Activated CD8-positive, alpha-beta memory T cell treated with anti-CD3 and anti-CD28 coated beads, Interleukin-2, amount 10 ng/mL, durations not matched to agents 7 days and 5 days (primary cell): ENCODE data around the gene ASB14. TPM values are rescaled to one million over a fixed set of nuclear protein-coding genes. Genes with fewer than 3 reads are reported as not detected.
"Not testable (repeated sequence)": the region's sequence is repeated elsewhere in the genome, so short reads cannot be mapped to it uniquely, and the experiment has no call there.

Experiments
- ATAC-seq: fragments of 150-1000 bp; cut with Tn5 transposase; one replicate; pipeline ENCODE4 v1.10.0; 2021; ENCODE audit warnings: moderate library complexity
- CTCF ChIA-PET: fragments of 350-600 bp; sonication (Branson Sonifier 250); formaldehyde crosslinking; loops from one replicate; lab custom pipeline; 2021; ENCODE audit warnings: antibody characterized with exemption; lab: Charles Lee
- DNase-seq: peaks from one replicate; pipeline ENCODE4 v3.0.0-alpha.2; 2020
- H3K27ac Mint-ChIP-seq: one replicate; pipeline ENCODE4 v1.8.0; 2021; ENCODE audit warnings: mild to moderate bottlenecking, mixed read lengths
- H3K27me3 Mint-ChIP-seq: one replicate; pipeline ENCODE4 v1.8.0; 2021; ENCODE audit warnings: mixed read lengths
- H3K36me3 Mint-ChIP-seq: one replicate; pipeline ENCODE4 v1.8.0; 2021; ENCODE audit warnings: mild to moderate bottlenecking, mixed read lengths
- H3K4me1 Mint-ChIP-seq: one replicate; pipeline ENCODE4 v1.8.0; 2021; ENCODE audit warnings: mixed read lengths
- H3K4me3 Mint-ChIP-seq: one replicate; pipeline ENCODE4 v1.8.0; 2021; ENCODE audit warnings: mild to moderate bottlenecking, moderate library complexity, mixed read lengths
- H3K9me3 Mint-ChIP-seq: one replicate; pipeline ENCODE4 v1.8.0; 2022; ENCODE audit warnings: low read depth, mixed read lengths
- total RNA-seq, 2 experiments: library from RNA; stranded (reverse); gene quantifications; one replicate each; pipeline ENCODE4 v1.2.3, GENCODE V29; 2021

The ASB14 gene
- not detected for total RNA-seq

- H3K4me3 Mint-ChIP-seq: no peak within 1 kb of the TSS
- H3K36me3 Mint-ChIP-seq: no peaks in the 10 kb centered on the region
- H3K27ac Mint-ChIP-seq: no peak within 1 kb of the TSS
- peaks cover 5% of the 10 kb centered on the region for H3K4me1 Mint-ChIP-seq
- CTCF ChIA-PET: interaction anchor here (1.0 kb wide), 1 partner anchor 18 kb away, joined by 3 read pairs; no protein-coding TSS in a partner anchor
- DNase-seq (no peak), ATAC-seq (no peak)
- peaks cover 26% of the 10 kb centered on the region for H3K27me3 Mint-ChIP-seq
- H3K9me3 Mint-ChIP-seq: no peaks in the 10 kb centered on the region
Measured at GRCh38 chr3:57292159-57292896, at the start of gene ASB14. TSS of gene ASB14 (minus strand) at chr3:57292685. CDS start at chr3:57292033, 652 bp downstream.

- ATAC-seq, H3K9me3 Mint-ChIP-seq, H3K27ac Mint-ChIP-seq, CTCF ChIA-PET, DNase-seq, H3K4me3 Mint-ChIP-seq, H3K36me3 Mint-ChIP-seq, H3K4me1 Mint-ChIP-seq: not testable (repeated sequence)
- H3K27me3 Mint-ChIP-seq: peaks cover 41% of the 10 kb centered on the region
Measured at GRCh38 chr3:57339071-57339642, 46.7 kb upstream of the ASB14 start.

GRCh38 chr3:57338272-57339070 is 46.0 kb upstream of the ASB14 start:
- H3K27ac Mint-ChIP-seq, H3K4me1 Mint-ChIP-seq, H3K36me3 Mint-ChIP-seq, DNase-seq, ATAC-seq, H3K9me3 Mint-ChIP-seq, CTCF ChIA-PET, H3K4me3 Mint-ChIP-seq: not testable (repeated sequence)
- H3K27me3 Mint-ChIP-seq: peaks cover 37% of the 10 kb centered on the region

- ATAC-seq (no peak), DNase-seq (no peak)
- no peak overlapping the region for H3K4me3 Mint-ChIP-seq
- no peak overlapping the region for H3K27ac Mint-ChIP-seq
- CTCF ChIA-PET: no interaction called here
- H3K27me3 Mint-ChIP-seq: peaks cover 26% of the 10 kb centered on the region
- no peaks in the 10 kb centered on the region for H3K9me3 Mint-ChIP-seq
- H3K4me1 Mint-ChIP-seq: no peaks in the 10 kb centered on the region
- H3K36me3 Mint-ChIP-seq: no peaks in the 10 kb centered on the region
Measured at GRCh38 chr3:57335283-57335938, 42.9 kb upstream of the ASB14 start.

- CTCF ChIA-PET: no interaction called here
- peaks cover 16% of the 10 kb centered on the region for H3K27me3 Mint-ChIP-seq
- no peak overlapping the region for H3K27ac Mint-ChIP-seq
- no peaks in the 10 kb centered on the region for H3K4me1 Mint-ChIP-seq
- ATAC-seq (no peak), DNase-seq (no peak)
- no peak overlapping the region for H3K4me3 Mint-ChIP-seq
- no peaks in the 10 kb centered on the region for H3K9me3 Mint-ChIP-seq
- no peaks in the 10 kb centered on the region for H3K36me3 Mint-ChIP-seq
Measured at GRCh38 chr3:57331078-57331610, 38.7 kb upstream of the ASB14 start.

- ATAC-seq, H3K36me3 Mint-ChIP-seq, DNase-seq, CTCF ChIA-PET, H3K4me1 Mint-ChIP-seq, H3K27ac Mint-ChIP-seq, H3K9me3 Mint-ChIP-seq, H3K4me3 Mint-ChIP-seq: not testable (repeated sequence)
- H3K27me3 Mint-ChIP-seq: peaks cover 13% of the 10 kb centered on the region
Measured at GRCh38 chr3:57326498-57326897, 34.0 kb upstream of the ASB14 start.

- Mint-ChIP-seq H3K4me3 (no peak overlapping the region), H3K9me3 (no peaks in the 10 kb centered on the region), H3K27ac (no peak overlapping the region), H3K36me3 (no peaks in the 10 kb centered on the region), H3K27me3 (peaks cover 32% of the 10 kb centered on the region), H3K4me1 (no peaks in the 10 kb centered on the region)
- CTCF ChIA-PET: no interaction called here
- DNase-seq (no peak), ATAC-seq (no peak)
Measured at GRCh38 chr3:57314204-57314603, 21.7 kb upstream of the ASB14 start.

- no peak for ATAC-seq
- Mint-ChIP-seq H3K27ac (no peak overlapping the region), H3K4me1 (no peaks in the 10 kb centered on the region), H3K4me3 (no peak overlapping the region), H3K9me3 (no peaks in the 10 kb centered on the region), H3K27me3 (peaks cover 8% of the 10 kb centered on the region), H3K36me3 (no peaks in the 10 kb centered on the region)
- CTCF ChIA-PET: no interaction called here
- no peak for DNase-seq
Measured at GRCh38 chr3:57309769-57310360, 17.4 kb upstream of the ASB14 start.

GRCh38 chr3:57303520-57303919 is 11.0 kb upstream of the ASB14 start:
- ATAC-seq, H3K4me1 Mint-ChIP-seq, H3K36me3 Mint-ChIP-seq, H3K9me3 Mint-ChIP-seq, H3K27ac Mint-ChIP-seq, H3K4me3 Mint-ChIP-seq, DNase-seq, CTCF ChIA-PET: not testable (repeated sequence)
- H3K27me3 Mint-ChIP-seq: peaks cover 27% of the 10 kb centered on the region

GRCh38 chr3:57298041-57298440 is 5.6 kb upstream of the ASB14 start:
- no peak for DNase-seq
- no peak overlapping the region for H3K4me3 Mint-ChIP-seq
- H3K27ac Mint-ChIP-seq: no peak overlapping the region
- H3K9me3 Mint-ChIP-seq: no peaks in the 10 kb centered on the region
- no peaks in the 10 kb centered on the region for H3K36me3 Mint-ChIP-seq
- no peaks in the 10 kb centered on the region for H3K4me1 Mint-ChIP-seq
- CTCF ChIA-PET: no interaction called here
- H3K27me3 Mint-ChIP-seq: peaks cover 38% of the 10 kb centered on the region
- no peak for ATAC-seq

- H3K9me3 Mint-ChIP-seq: no peaks in the 10 kb centered on the region
- no peak for ATAC-seq
Measured at GRCh38 chr3:57292897-57293526, 527 bp upstream of the ASB14 start.

GRCh38 chr3:57288403-57288802 is 4.1 kb downstream of the ASB14 start:
- no peak overlapping the region for H3K27ac Mint-ChIP-seq
- no peak overlapping the region for H3K4me3 Mint-ChIP-seq
- H3K27me3 Mint-ChIP-seq: peaks cover 14% of the 10 kb centered on the region
- no peak for ATAC-seq
- no peaks in the 10 kb centered on the region for H3K36me3 Mint-ChIP-seq
- no peak for DNase-seq
- CTCF ChIA-PET: interaction anchor here (0.6 kb wide), 1 partner anchor 740 kb away, joined by 3 read pairs; no protein-coding TSS in a partner anchor
- no peaks in the 10 kb centered on the region for H3K9me3 Mint-ChIP-seq
- H3K4me1 Mint-ChIP-seq: peaks cover 5% of the 10 kb centered on the region

More at GRCh38 chr3:57292897-57293526, 527 bp upstream of the ASB14 start:
- no peak for DNase-seq
- Mint-ChIP-seq H3K27me3 (peaks cover 28% of the 10 kb centered on the region), H3K4me3 (no peak overlapping the region), H3K4me1 (peaks cover 5% of the 10 kb centered on the region), H3K36me3 (no peaks in the 10 kb centered on the region), H3K27ac (no peak overlapping the region)
- CTCF ChIA-PET: interaction anchor here (1.0 kb wide), 1 partner anchor 19 kb away, joined by 3 read pairs; no protein-coding TSS in a partner anchor
